ENCODE measurements around the gene CD53.

The CD53 gene

GRCh38 chr1:110893908-110894490 lies 21.1 kb downstream of the CD53 start:
- no peaks in the 10 kb centered on the region for H4K20me1 ChIP-seq (ENCODE audit: insufficient read depth)
- no peak overlapping the region for H2AFZ ChIP-seq (ENCODE audit: low read depth)
- H3K4me2 ChIP-seq = no peak overlapping the region
- no peaks in the 10 kb centered on the region for H3K36me3 ChIP-seq (ENCODE audit: insufficient read depth)
- no peak overlapping the region for H3K27ac ChIP-seq
- no peak overlapping the region for H3K9ac ChIP-seq
- no peaks in the 10 kb centered on the region for H3K27me3 ChIP-seq (ENCODE audit: insufficient read depth, low read depth)
- no peaks in the 10 kb centered on the region for H3K79me2 ChIP-seq (ENCODE audit: insufficient read depth, low read depth)
- peaks cover 5% of the 10 kb centered on the region for H3K4me1 ChIP-seq (ENCODE audit: low read depth, poor library complexity, severe bottlenecking)
- TF ChIP-seq, protein P1, sequence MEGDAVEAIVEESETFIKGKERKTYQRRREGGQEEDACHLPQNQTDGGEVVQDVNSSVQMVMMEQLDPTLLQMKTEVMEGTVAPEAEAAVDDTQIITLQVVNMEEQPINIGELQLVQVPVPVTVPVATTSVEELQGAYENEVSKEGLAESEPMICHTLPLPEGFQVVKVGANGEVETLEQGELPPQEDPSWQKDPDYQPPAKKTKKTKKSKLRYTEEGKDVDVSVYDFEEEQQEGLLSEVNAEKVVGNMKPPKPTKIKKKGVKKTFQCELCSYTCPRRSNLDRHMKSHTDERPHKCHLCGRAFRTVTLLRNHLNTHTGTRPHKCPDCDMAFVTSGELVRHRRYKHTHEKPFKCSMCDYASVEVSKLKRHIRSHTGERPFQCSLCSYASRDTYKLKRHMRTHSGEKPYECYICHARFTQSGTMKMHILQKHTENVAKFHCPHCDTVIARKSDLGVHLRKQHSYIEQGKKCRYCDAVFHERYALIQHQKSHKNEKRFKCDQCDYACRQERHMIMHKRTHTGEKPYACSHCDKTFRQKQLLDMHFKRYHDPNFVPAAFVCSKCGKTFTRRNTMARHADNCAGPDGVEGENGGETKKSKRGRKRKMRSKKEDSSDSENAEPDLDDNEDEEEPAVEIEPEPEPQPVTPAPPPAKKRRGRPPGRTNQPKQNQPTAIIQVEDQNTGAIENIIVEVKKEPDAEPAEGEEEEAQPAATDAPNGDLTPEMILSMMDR (conservative IDR thresholded peaks at IDR 0.05; ENCODE audit: low read depth, low read length) = no peak
- H3K4me3 ChIP-seq (IDR thresholded peaks at IDR 0.05; ENCODE audit: insufficient read depth, low read depth, low read length) = no peak overlapping the region

DNA sequence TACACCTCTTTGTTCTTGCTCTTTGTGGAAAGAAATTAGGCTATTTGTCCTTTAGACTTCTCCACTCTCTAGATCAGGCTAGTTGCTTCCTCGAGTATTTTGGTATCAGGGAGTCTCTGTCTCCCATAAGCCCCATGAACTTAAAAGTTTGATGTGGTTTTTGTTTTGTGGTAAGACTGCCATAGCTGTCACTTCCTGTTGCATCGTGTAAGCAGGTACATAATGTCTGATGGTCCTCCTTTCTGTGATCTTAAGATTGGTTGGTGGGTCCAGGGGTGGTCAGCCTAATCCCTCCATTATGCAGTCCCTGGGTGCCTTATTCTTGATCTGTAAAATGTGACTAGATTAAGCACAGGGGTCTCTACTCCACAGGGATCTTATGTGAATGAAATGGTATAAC lies 23.1 kb downstream of the CD53 start:
- Histone ChIP-seq H2AFZ (ENCODE audit: low read depth) (no peak overlapping the region), H3K4me3 (IDR thresholded peaks at IDR 0.05; ENCODE audit: insufficient read depth, low read depth, low read length) (no peak overlapping the region), H3K79me2 (ENCODE audit: insufficient read depth, low read depth) (no peaks in the 10 kb centered on the region), H3K4me2 (no peak overlapping the region), H3K4me1 (ENCODE audit: low read depth, poor library complexity, severe bottlenecking) (peaks cover 5% of the 10 kb centered on the region), H3K9ac (no peak overlapping the region), H4K20me1 (ENCODE audit: insufficient read depth) (no peaks in the 10 kb centered on the region), H3K27ac (no peak overlapping the region), H3K27me3 (ENCODE audit: insufficient read depth, low read depth) (no peaks in the 10 kb centered on the region), H3K36me3 (ENCODE audit: insufficient read depth) (no peaks in the 10 kb centered on the region)
- TF ChIP-seq, protein P1 (conservative IDR thresholded peaks at IDR 0.05; ENCODE audit: low read depth, low read length) = no peak

DNA sequence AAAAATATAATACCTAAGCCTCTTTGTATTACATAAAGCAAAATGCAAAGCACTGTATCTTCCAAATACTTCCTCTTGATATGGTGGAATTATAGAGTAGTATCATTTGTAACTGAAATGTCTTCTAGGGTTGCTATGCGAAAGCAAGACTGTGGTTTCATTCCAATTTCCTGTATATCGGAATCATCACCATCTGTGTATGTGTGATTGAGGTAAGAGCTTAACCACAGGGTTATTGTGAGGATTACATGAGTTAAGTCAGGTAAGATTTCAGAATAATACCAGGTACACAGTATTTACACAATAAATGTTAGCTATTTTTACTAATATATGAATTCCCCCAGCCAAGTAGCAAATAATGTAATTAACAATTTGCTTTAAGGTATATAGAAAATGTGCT lies 24.7 kb downstream of the CD53 start:
- Histone ChIP-seq H3K36me3 (ENCODE audit: insufficient read depth) (no peaks in the 10 kb centered on the region), H2AFZ (ENCODE audit: low read depth) (no peak overlapping the region)
- TF ChIP-seq, protein P1 (conservative IDR thresholded peaks at IDR 0.05; ENCODE audit: low read depth, low read length) = no peak

GRCh38 chr1:110898734-110899457 lies 25.9 kb downstream of the CD53 start:
- TF ChIP-seq, protein P1 (conservative IDR thresholded peaks at IDR 0.05; ENCODE audit: low read depth, low read length) = no peak
- H2AFZ ChIP-seq (ENCODE audit: low read depth) = no peak overlapping the region
- no peaks in the 10 kb centered on the region for H3K79me2 ChIP-seq (ENCODE audit: insufficient read depth, low read depth)
- H3K4me1 ChIP-seq (ENCODE audit: low read depth, poor library complexity, severe bottlenecking) = peaks cover 5% of the 10 kb centered on the region
- no peaks in the 10 kb centered on the region for H4K20me1 ChIP-seq (ENCODE audit: insufficient read depth)
- H3K4me3 ChIP-seq (IDR thresholded peaks at IDR 0.05; ENCODE audit: insufficient read depth, low read depth, low read length) = no peak overlapping the region
- H3K27ac ChIP-seq = no peak overlapping the region
- no peaks in the 10 kb centered on the region for H3K27me3 ChIP-seq (ENCODE audit: insufficient read depth, low read depth)
- no peak overlapping the region for H3K9ac ChIP-seq
- H3K4me2 ChIP-seq = no peak overlapping the region
- H3K36me3 ChIP-seq (ENCODE audit: insufficient read depth) = no peaks in the 10 kb centered on the region

More for the DNA sequence above, 24.7 kb downstream of the CD53 start:
- Histone ChIP-seq H3K4me1 (ENCODE audit: low read depth, poor library complexity, severe bottlenecking) (peaks cover 5% of the 10 kb centered on the region), H3K27ac (no peak overlapping the region), H3K79me2 (ENCODE audit: insufficient read depth, low read depth) (no peaks in the 10 kb centered on the region), H3K4me2 (no peak overlapping the region), H3K9ac (no peak overlapping the region), H4K20me1 (ENCODE audit: insufficient read depth) (no peaks in the 10 kb centered on the region), H3K27me3 (ENCODE audit: insufficient read depth, low read depth) (no peaks in the 10 kb centered on the region), H3K4me3 (IDR thresholded peaks at IDR 0.05; ENCODE audit: insufficient read depth, low read depth, low read length) (no peak overlapping the region)

Measured in KMS-11 (cell line).